Erythroblast (primary cell): Measurements from ENCODE around the gene PRKCE.
A peak's percentile ranks its signal among the peaks of the same experiment; 100 is the strongest.

Experiments used
- DNase-seq, 2 experiments: peaks; one replicate each; lab custom pipeline; 2025; lab: John Stamatoyannopoulos, UW
- GATA1 ChIP-seq: IDR thresholded peaks from 2 replicates; pipeline ENCODE4 v1.6.1; 2011; ENCODE audit warnings: low read depth, mild to moderate bottlenecking, control low read depth, low read length, moderate library complexity
- POLR2A ChIP-seq: IDR thresholded peaks from 2 replicates; pipeline ENCODE4 v1.6.1; 2011; ENCODE audit warnings: mild to moderate bottlenecking, low read length

PRKCE gene

DNA sequence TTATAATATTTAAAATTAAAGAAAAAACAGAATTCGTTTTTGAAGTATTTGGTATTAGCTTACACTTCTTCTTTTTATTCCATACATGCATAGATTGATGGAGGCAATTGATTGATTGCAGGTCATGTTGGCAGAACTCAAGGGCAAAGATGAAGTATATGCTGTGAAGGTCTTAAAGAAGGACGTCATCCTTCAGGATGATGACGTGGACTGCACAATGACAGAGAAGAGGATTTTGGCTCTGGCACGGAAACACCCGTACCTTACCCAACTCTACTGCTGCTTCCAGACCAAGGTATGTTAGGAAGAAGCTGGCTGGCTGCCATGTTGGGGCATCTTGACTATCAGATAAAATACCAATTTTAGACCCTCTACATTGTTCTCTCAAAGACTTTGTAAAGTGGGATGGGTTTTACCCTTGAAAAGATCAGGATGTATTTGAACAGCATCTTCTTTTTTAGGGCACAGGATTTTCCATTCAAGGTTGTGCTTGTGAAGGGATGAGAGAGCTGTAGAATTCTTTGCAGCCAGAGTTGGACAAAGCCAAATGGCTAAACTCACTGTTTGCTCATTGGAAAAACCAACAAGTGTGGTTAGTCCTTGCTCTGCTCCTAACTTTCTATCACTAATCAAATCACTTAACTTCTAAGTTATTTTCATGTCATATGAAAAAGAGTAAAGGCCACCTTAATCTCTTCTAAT, 358.9 kb downstream of the PRKCE start:
- no peak for DNase-seq
- TF ChIP-seq POLR2A (no peak), GATA1 (no peak)

DNA sequence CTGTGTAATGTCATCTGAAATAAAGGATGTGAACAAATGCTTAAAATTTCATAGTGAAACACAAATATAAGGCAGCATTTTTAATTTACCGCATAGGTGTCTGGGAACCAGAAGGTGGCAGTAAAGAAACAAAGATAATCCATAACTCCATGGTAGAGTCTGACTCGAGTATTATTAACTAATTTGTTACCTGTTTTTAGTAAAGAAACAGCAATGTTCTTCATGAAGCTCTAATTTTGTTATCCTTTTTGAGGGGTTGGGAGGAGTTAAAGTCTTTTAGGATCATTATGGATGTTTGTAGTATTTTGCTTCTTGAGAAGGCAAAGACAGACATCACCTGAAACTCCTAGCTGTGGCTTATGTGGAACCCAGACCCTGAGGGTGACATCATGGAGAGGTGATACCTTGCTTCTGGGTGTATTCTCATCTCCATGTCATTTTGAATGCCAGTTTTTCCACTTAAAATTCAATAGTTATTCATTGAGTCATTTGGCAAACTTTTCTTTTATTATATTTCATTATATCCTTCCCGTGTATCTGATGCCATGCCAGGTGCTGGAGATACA, 359.5 kb downstream of the PRKCE start:
- DNase-seq: peak; percentile 5 to 52
- TF ChIP-seq POLR2A (no peak), GATA1 (no peak)

DNA sequence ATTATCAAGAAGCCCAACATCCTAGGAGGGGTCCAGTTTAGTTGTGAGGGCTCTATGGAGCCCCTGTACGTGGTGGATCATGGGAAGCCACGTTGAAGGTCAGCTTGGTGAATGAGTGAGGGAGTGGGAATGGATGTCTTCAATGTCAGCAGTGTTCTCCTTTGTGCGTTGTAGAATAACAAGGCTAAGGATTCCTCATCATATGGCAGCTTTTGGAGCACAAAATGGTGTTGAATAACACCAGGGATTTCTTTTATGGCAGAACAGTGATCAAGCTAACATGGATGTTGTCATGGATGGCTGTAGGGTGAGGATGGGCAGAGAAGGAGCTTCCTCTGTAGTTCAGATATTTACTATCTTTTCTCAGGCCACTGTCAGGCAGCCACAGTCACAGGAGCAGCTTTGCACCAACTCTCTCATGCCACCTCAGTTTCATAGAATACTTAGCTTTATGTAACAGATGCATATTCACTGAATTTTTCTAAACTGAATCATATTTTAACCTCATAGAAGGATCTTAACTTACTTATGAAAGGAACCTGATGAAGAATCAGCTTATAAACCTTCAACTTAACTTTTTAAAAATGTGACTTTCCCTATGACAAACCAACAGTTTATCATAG, 361.3 kb downstream of the PRKCE start:
- no peak for TF ChIP-seq GATA1
- no peak for TF ChIP-seq POLR2A

DNA sequence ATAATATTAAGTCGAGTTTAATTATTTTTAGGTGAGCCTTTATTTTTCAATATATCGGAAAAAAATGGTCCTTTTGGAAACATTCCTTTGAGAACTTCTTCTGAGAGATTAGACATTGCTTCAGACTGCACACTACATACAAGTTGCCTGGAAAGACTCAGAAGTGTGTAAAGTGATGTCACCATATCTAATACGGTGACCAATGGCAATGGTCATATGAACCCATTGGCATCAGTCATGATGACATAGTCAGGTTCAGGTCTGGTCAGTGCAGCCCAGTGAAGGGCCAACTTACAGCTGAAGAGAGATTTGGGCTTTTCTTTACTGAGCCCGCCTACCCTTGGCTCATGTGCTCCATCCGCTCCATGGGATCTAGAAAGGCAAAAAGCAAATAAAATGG, 362.3 kb downstream of the PRKCE start:
- DNase-seq: no peak
- TF ChIP-seq POLR2A (no peak), GATA1 (no peak)

More for the DNA sequence above, 361.3 kb downstream of the PRKCE start:
- DNase-seq: no peak

DNA sequence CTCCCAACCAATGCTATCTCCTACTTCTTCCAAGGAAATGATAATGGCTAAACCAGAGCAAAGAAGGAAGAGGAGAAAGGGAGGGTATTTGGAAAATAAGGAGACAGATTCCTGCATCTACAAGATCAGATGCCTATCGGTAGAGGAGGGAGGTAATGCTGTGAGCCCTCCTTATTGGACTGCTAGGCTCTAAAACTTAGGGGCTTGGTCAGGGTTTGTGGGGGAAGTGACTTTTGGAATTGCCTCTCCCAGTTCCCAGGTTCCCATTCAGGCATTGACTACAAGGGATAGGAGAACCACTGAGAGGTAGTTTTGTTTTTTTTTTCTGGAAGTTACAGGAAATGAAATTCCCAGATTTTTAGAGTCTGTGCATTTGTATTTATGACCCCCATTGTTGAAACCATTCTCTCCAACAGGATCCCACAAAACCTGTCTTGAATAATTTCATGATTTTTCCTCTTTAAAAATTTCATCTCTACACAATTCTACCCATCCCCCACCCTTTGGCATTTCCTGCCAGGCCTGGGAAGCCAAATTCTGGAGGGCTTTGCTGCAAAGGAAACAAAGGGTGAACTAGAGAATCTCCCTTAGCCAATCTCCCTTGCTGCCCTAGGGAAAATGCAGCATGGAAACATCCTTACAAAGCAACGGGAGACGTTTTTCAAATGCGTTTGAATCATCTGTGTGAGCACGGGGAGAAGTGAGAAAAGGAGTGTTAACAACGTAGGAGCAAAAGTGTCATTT, 363.6 kb downstream of the PRKCE start:
- TF ChIP-seq POLR2A (no peak), GATA1 (no peak)
- no peak for DNase-seq

DNA sequence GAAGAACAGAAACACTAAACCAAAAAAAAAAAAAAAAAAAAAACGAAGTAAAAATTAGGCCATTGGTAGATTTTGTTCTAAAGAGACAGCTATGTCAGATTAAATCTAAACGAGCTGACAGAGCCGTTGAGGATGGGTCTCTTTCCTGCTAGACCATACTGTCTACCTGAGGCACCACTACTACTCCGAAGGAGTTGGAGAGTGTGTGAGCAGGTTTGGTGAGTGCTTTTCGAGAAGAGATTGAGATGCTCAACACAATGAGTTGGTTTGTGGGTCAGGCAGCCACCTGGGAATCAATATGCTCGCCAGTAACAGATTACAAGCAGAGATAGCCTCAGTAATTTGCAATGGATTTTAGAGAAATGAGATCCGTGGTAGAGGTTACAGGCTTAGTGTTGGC, 364.2 kb downstream of the PRKCE start:
- DNase-seq: no peak

DNA sequence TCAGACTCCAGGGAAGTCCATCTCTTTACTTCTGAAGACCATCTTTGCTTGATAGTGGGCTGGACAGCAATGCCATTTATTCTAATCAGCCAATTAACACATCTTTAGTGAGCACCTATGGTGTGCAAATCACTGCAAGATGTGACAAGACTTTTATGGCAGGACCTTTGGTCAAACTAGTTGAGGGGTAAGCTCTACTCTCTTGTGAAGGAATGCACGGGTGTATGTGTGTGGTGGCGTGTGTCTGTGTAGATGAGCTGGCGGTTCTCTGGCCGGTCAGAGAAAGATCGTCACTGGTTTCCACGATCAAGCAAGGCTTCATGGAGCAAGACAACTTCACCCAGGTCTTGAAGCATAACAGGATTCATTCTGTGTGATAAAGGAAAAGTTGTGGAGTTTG, 364.6 kb downstream of the PRKCE start:
- no peak for DNase-seq
- TF ChIP-seq POLR2A (no peak), GATA1 (no peak)

More for the DNA sequence above, 364.2 kb downstream of the PRKCE start:
- TF ChIP-seq POLR2A (no peak), GATA1 (no peak)

DNA sequence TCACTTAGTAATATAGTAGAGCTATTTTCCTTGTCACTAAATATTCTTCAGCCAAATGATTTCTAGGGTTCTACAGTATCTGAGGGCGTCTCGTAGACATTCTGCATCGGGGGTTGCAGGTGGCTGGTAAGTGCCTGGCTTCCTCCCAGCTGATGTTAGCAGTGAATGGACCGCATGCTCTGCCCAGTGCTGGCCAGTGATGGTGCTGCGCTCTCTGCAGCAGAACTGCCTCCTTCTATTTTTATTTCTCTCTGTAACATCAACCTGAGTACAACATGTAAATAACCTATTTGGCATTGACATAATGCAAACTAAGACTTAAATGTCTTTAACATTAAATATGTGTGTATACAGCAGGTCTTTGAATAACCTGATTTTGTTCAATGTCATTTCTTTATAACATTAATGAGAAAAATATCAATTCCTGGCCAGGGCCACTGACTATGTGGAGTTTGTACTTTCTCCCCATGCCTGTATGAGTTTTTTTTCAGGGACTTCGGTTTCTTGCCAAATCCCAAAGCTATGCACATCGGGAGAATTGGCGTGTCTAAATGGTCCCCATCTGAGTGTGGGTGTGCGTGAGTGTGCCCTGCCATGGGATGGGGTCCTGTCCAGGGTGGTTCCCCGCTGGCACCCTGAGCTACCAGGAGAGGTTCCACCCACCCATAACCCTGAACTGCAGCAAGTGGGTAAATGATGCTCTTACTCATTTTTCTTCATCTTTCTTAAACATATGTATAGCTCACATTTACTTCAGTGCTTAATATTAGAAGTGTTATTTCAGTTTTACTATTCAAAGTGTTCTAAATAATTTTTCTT, 367.5 kb downstream of the PRKCE start:
- DNase-seq: no peak
- TF ChIP-seq GATA1: no peak
- no peak for TF ChIP-seq POLR2A

DNA sequence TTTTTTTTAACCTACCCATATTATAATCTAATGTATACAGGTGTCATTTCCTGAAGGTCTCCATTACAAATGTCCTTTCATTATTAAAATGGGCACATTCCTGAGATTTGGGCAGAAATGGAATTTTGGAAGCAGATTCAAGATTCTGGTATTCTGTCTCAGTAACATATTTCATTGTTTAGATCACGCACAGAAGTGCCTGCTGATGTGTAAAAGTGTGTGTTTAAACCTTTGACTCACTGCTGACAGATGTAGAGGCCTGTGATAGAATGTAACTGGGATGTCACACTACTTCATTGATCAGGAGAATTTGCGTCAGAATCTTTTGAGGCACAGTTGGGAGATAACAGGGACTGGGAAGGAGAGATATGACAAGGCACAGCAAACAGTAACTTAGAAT, 368.9 kb downstream of the PRKCE start:
- no peak for DNase-seq
- TF ChIP-seq POLR2A: no peak
- no peak for TF ChIP-seq GATA1

DNA sequence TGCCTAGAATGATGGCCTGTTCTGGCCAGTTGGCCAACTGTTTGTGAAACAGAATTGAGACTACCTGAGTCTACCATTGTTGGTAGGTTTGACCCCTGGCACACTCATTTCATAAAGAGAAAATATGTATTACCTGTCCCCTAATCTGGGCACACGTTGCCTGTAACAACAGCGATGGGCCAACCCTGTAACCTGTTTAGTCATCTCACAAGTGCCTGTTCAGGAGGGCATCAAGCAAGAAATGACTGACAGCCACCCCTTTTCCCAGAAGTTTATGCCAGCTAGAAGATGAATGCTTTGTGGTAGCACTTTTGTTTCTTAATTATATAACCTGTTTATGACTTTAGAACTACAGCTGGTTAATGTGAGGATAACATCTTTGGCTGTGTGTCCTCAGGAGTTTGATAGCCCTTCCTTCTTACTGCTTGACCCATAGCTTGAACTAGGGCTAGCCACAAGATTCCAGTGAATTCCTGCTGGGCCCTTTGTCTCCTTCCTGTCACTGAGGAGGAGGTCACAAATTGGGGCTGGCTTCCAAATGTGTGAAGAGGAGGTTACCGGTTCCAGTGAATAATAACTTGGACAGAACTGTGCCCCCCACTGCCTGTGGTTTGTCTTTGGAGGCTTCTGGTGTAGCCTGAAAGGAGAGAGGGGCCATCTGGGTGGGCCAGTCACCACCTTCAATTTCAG, 371.8 kb downstream of the PRKCE start:
- TF ChIP-seq POLR2A (no peak), GATA1 (no peak)

DNA sequence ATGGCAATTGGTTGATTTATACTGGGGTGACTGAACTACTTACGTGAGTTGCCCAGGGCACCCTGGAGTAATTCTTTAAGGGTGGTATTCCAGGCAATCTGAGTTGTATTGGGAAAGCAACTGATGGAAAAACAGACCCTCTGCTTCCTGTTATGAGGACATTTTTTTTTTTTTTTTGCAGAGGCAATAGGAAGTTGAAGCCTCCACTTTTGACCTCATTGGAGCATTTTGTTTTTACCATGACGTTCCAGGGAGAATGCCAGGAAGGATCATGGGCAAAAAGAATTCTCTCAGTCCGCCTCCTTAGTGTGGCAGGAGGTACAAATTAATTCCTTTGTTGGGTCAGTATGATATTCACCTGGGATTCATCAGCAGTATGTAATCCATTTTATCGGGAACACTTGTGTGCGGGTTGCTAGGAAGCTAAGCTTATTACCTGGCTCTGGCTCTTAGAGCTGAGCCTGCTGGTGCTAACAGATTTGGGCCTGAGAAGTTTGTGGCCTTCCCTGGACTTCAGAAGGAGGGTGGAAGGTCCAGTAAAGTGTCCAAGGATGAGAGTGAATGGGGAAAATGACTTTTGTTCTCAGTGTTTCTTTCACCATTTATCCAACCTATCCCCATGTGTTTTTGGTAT, 372.8 kb downstream of the PRKCE start:
- no peak for DNase-seq
- TF ChIP-seq GATA1 (no peak), POLR2A (no peak)

More for the DNA sequence above, 371.8 kb downstream of the PRKCE start:
- no peak for DNase-seq

DNA sequence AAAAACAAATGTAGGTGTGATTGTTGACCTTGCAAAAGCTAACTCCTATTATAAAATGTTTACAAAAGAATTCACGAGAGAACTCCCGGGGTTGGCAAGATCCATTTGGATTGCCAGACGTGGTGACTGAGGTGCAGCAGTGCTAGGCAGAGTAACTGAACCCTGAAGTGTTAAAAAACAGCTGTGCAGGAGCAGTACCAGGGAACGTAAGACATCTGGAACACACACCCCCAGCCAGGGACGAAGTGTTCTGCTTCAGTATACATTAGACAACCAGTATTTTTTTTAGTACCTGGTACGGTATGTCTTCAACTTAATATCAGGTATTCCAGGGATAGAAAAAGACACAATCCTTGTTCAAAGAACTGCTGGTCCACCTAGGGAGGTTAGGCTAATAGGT, 373.6 kb downstream of the PRKCE start:
- TF ChIP-seq GATA1 (no peak), POLR2A (no peak)
- no peak for DNase-seq

DNA sequence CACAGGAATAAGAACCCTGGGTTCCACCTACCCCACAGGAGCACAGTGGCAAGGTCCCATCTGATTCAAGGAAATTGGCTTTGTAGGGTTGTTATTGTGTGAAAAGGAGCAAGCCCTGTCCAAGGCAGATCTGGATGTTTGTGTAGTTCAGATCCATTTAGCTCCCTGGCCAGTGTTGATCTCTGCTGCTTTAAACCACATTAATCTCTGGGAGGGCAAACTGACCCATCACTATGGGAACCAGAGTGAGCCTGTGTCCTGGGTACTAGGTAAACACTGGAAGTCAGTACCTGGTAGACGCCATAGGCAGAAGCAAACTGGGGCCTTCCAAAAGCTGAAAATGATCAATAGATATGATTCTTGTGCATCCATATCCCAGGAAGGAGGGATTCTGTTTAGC, 374.2 kb downstream of the PRKCE start:
- TF ChIP-seq POLR2A (no peak), GATA1 (no peak)
- no peak for DNase-seq
